ENCODE measurements around the gene SIM1.

SIM1 gene, protein sequence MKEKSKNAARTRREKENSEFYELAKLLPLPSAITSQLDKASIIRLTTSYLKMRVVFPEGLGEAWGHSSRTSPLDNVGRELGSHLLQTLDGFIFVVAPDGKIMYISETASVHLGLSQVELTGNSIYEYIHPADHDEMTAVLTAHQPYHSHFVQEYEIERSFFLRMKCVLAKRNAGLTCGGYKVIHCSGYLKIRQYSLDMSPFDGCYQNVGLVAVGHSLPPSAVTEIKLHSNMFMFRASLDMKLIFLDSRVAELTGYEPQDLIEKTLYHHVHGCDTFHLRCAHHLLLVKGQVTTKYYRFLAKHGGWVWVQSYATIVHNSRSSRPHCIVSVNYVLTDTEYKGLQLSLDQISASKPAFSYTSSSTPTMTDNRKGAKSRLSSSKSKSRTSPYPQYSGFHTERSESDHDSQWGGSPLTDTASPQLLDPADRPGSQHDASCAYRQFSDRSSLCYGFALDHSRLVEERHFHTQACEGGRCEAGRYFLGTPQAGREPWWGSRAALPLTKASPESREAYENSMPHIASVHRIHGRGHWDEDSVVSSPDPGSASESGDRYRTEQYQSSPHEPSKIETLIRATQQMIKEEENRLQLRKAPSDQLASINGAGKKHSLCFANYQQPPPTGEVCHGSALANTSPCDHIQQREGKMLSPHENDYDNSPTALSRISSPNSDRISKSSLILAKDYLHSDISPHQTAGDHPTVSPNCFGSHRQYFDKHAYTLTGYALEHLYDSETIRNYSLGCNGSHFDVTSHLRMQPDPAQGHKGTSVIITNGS

DNA sequence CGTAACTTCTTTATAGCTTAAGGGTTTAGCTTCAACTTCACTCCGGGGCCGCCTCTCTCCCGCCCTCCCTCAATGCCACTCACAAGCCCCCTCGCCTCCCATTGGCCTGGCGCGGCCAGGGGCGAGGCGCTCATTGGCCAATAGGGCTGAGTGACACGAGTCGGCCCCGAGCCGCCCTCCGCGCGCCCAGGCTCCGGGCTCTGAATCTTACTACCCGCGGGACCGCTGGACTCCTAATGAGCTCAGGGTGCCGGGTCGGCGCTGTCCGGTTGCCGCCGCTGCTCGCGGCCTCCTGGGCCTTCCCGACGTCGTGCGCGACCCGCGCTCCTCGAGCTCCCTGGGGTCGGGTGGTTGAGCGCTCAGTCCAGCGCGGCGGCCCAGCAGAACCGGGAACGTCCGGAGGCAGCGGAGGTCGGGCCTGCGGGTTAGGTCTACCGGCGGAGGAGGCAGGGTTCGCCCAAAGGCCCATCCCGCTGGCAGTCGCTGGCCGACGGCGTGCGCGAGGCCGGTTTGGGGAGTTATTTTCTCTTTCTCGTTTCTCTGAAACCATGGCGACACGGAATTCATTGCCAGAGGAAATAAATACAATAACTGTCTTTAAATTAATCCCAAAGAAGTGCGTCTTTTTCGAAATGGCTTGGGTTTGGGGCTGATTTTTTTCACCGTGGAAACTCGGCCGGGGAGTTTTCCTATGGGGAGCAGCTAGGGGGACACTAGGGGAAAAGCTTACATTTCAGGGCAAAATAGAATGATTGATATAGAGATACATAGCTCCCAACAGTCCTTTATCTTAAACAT is at the start of gene SIM1:
Gene SIM1, minus strand, starts transcription at position 19 of the 798 bp plus-strand sequence. CDS start 1,453 bp downstream, outside the sequence.
- DNase-seq (ENCODE audit: insufficient read length, low spot score) (no peak), FAIRE-seq (no peak)

DNA sequence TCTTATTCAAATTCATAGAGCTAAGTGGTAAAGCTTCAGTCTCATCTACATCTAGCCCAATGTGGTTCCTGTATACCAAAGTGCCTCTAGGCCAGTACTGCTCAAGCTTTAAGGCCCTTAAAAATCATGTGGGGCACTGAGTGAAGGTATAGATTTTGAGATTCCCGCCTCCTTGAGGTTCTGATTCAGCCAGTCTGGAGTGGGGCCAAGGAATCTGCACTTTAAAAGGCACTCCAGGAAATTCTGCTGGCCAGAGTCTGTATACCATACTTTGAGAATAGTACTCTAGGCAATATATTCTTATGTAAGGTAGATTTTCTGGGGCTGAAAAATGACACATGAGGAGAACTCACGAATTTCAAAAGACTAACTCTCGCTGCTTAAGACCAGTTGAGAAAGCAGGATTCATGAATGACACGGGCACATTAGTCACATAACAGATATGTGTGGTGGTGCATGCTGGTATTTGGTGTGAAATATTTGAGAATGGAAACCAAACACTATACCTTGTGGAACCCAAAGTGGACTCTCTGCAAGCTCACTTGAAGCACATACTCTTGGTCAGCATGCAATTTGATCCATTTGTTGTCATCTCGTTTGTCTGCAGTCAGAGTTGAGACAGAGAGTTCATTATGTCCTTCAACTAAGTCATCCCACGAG is 47.6 kb upstream of the SIM1 start:
- no peak for DNase-seq (ENCODE audit: insufficient read length, low spot score)
- FAIRE-seq = no peak

DNA sequence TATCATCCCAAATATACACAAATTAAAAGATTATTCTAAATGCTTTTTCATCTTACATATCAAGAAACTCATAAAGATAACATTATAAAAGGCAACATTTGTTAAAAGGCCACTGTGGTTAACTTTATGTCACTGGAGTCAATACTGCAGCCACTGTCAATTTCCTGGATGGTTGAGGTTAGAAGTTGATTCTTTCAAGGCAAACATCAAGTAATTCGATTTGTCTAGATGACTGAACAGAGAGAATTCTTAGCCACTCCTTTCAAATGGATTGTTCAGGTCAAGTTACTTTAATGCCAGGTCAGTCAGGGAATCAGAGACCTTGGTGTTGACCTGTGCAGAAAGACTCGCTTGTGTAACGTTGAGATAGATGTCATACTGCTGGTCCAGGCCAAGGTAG is 44.4 kb upstream of the SIM1 start:
- FAIRE-seq (no peak), DNase-seq (ENCODE audit: insufficient read length, low spot score) (no peak)

DNA sequence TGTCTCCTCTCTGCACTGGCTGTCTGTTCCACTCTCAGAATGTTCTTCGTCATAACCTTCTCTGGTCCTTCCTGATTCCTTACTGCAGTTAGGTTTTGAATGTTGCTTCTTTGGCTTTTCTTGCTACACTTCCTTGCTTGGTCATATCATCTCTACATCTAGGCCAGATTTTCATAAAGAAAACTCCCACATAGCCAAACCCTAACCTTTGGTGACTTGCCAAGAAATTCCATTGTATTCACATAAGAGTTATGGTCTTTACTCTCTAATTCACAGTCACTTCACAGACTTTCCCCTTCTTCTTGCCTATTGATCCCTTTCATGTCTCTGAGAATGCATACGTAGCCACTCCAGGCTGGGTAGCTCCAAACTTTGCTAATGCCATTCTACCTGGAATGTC is 41.9 kb upstream of the SIM1 start:
- no peak for DNase-seq (ENCODE audit: insufficient read length, low spot score)
- no peak for FAIRE-seq

DNA sequence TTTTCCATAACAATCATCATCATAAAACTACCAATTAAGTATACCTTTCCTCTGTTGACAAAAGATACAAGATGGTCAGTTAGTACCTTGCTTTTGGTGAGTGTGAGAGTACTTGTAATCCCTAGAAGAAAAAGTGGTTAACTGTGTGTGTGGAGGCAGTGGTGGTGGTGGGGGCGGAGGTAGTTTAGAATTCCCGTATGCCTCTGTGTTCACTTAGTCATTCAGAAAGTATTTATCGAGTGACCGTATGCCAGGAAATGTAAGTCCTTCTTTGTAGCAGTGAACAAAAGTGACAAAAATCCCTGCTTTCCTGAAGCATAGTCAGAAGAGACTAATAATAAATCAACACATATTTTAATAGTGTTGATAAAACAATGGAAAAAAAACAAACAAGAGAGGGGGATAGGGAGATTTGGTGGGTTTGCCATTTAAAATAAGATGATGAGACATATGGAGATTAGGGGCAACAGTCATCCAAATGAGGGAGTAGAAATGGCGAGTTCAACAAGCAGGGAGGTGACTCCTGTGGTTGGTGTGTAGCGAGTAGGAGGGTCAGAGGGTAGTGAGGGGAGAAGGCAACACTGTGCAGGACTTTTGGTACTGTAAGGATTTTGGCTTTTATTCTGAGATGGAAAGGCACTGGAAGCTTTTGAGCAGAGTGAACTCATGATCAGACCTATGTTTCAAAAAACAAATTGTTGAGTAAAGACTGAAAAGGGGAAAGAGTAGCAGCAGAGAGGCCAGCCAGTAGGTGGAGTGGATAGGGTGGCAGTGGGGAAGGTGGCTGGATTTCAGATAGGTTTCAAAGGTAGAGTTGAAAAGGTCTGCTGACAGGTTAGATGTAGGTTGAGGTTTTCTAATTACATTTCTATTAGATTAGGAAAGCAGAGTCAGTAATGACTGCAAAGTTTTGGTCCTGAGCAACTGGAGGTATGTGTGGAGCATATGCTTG is 40.3 kb upstream of the SIM1 start:
- FAIRE-seq = no peak

DNA sequence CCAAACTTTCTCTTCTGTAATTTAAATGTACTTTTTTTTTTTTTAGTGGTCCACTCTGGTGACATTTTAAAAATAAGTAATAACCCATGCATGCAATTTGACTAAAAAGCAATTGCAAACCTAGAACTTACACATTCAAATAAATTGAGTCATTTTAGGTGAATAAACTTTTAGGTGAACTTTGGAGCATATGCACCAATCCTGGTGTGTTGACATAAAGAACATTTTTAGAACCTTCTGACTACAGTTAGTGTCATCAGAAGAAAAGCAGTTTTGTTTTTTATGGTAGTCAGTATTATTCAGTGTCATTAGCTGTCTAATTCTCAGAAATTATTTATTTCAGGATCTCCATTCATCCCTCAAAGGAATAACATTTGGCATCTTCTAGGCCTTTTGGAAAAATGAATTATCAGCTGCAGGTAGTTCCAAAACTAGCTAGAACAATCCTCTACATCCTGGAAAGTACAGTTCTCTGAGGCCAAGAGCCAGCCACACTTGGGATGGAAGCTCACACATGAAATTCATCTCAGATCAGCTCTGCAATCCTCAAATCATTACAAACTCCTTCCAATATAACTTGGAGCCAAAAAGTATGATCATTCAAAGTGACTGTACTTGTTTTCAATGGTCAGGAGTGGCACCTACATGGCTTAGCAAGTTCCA is 38.5 kb upstream of the SIM1 start:
- DNase-seq (ENCODE audit: insufficient read length, low spot score) (no peak), FAIRE-seq (no peak)

More for the DNA sequence above, 40.3 kb upstream of the SIM1 start:
- DNase-seq (ENCODE audit: insufficient read length, low spot score) = no peak

DNA sequence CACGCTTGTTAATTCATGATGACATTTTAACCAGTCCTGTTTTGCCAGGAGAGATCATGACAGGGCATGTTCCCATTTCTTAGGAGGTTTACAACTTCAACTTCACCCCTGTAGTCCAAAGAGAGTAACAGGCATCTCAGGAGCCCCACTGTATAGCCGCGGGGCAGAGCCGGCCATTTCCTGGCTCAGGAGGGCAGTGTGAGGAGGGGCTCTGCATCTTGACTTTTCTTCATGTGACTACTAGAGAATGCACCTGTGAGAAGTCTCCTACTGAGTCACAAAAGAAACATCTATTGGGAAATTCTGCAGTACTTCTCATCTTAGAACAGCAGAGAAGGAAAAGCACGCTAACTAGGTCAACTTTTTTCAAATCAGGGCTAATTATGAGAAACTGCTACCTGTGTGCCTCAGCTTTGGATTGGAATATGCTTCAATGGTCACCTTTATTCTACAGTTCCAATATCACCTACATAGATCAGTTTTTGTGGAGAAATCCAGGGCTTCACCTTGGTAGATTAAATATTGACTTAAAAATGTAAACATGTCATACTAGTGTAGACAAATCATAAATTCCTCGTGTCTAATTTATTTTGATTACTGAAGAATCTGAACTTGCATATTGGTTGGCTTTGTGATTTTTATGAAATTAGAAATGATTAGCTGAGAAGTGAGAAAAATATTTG is 28.6 kb upstream of the SIM1 start:
- DNase-seq (ENCODE audit: insufficient read length, low spot score) (no peak), FAIRE-seq (no peak)

DNA sequence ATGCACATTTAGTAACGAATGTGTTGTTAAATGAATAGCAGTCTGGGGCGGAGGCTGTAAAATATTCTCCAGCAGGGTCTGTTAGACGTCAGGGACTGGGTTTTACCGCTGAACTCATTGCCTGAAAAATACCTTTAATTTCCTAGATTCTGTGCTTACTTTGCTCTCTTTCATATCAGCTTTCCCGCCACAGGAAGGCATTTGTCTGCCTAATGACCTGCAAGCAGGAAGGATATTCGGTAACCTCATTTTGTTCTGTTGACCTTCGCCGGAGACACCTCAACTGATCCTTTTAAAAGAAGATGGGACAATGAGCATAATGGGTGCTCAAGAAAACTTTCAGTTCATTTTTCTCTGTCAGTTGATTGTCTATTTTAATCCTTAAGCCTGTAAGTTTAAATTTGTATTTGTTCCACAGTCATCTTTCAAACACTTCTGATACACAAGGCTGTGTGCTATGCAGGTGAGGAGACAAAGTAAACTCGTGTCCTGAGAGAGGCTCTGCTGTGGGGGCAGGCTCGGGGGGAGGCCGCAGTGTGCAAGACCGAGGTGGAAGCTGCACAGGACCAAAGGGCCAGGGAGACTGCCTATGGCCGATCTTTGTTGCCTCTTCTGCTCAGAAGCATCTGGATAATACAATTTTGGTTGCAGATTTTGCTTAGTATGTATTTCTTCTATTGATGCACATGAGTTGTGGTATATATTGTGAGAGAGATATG is 27.4 kb upstream of the SIM1 start:
- FAIRE-seq (no peak), DNase-seq (ENCODE audit: insufficient read length, low spot score) (no peak)

DNA sequence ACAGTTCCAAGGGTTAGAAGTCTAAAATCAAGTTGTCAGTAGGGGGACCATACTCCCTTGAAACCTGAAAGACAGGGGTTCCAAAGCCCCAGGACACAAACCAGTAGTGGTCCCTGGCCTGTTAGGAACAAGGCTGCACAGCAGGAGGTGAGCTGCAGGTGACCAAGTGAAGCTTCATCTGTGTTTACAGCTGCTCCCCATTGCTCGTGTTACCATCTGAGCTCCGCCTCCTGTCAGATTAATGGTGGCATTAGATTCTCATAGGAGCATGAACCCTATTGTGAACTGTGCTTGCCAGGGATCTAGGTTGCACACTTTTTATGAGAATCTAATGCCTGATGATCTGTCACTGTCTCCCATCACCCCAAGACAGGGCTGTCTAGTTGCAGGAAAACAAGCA is 25.3 kb upstream of the SIM1 start:
- FAIRE-seq (no peak), DNase-seq (ENCODE audit: insufficient read length, low spot score) (no peak)

DNA sequence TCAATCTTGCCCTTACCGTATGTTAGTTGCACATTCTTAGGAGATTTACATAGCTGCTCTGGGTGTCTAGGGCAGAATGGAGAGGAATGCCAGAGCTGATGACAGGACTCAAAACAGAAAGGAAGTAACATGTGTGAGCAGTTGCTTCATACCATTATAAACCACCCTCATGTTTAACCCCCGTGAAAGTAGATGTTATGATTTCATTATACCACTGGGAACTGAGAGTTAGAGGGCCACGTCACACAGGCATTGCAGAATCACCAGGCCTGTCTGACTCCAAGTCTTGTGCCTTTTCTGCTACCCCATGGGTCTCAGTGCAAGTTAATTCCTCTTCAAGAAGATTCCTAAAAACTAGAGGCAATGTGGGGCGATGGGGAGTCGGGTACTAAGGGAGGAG is 23.5 kb upstream of the SIM1 start:
- no peak for FAIRE-seq
- DNase-seq (ENCODE audit: insufficient read length, low spot score) = no peak

DNA sequence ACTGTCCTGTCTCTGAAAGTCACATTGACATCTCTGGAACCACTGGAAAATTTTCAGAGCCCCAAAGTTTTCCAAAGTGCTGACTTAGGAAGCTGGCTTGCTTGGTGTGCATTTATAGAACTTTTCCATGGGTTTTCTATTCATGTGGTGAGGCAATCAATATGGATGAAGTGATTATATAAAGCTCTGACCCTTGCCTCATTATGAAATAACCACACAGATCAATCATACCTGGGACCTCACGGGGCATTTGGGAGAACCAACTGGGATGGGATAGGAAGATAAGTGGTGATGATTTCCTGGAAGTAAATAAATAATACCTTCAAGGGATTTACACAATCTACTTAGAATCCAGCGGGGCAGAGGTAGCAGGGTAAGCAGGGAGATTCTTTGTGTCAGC is 22.9 kb upstream of the SIM1 start:
- no peak for FAIRE-seq
- DNase-seq (ENCODE audit: insufficient read length, low spot score) = no peak

DNA sequence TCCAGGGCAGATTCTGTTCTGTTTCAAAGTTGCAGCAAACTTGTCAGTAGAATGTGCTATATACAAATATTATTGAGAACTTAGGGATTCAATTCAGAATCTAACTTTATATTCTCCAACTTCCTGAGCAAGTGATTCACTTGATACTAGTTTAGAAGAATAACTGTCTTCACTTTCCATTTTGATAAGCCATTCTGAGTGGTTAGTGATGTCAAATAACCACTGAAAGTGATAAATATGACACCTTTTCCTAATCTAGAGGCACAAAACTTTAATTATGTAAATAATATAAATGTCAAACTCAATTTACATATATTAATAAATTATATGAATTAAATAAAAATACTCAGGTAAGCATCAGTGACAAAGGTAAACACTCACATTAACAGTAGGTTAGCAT is 20.5 kb upstream of the SIM1 start:
- FAIRE-seq = no peak
- DNase-seq (ENCODE audit: insufficient read length, low spot score) = no peak

DNA sequence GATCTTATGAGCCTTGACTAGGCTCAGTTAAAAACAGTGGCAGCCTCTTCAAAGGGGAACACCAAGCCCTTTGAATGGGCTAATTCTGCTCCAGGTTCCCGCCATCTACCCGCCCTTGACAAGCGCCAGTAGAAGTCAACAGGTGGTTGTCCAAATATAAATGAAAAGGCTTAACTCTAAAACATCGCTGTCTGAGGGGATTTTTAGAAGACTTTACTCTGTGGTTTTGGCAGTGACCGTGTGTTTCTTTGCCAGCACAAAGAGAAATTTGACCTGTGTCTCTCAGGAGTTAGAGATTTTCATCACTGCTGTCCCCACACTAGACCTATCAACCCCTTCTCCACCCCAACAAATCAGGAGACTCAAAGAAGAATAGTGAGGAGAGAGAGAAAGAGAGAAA is 19.8 kb upstream of the SIM1 start:
- DNase-seq (ENCODE audit: insufficient read length, low spot score) = no peak
- FAIRE-seq = no peak

DNA sequence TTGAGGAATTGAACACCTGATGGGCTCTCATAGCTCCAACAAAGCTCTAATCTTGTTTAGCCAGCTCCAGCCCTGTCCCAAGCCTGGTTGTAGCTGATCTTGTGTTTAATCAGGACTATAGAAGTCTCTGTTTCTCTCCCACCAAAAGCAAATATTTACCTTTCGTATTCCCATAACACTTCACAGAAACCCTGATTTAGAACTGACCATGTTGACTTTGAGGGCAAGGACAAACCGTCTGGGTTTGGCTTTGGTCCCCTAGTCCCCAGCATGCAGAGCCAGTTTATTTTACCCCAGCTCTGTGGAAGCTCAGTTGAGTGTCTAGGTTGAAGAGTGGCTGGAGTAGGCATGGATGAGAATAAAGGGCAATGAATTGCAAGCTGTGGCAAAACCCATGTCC is 18.0 kb upstream of the SIM1 start:
- DNase-seq (ENCODE audit: insufficient read length, low spot score) = no peak
- FAIRE-seq = no peak

DNA sequence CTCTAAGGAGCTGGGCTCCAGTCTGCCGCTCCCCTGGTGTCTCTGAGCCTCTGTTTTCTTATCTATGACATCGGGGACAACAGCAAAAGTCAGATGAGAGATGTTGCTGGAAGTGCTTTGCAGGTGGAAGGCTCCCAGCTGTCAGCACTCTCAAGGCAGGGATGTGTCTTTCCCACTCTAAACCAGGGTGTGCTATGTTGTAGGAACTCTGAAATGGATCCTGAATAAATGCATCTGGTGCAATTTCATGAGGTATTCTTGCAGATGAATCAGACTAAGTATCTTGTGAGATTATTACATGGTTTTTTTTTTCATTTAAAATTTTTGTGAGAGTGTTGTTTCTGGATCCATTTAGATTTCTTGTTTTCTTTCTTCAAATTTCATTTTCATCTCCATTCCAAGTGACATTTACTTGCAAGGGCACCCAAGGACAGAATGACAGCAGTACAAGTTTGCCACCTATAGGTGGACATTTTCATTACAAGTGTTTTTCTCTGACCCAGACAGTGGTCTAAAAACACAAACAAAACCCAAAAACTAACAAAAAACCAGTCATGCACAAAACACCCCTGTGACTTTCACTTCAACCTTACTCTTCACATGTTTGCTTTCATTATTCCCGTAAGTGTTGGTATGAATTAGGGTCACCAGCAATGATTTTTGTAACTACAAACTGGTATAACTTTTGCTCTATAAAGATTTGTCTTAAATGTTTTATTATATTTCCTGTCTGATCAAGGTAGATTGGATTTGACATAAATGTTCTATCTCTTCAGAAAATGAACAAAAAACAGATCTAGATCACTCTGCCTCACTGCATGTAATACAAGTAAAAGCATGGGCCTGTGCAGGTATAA is 14.7 kb upstream of the SIM1 start:
- DNase-seq (ENCODE audit: insufficient read length, low spot score) = no peak

DNA sequence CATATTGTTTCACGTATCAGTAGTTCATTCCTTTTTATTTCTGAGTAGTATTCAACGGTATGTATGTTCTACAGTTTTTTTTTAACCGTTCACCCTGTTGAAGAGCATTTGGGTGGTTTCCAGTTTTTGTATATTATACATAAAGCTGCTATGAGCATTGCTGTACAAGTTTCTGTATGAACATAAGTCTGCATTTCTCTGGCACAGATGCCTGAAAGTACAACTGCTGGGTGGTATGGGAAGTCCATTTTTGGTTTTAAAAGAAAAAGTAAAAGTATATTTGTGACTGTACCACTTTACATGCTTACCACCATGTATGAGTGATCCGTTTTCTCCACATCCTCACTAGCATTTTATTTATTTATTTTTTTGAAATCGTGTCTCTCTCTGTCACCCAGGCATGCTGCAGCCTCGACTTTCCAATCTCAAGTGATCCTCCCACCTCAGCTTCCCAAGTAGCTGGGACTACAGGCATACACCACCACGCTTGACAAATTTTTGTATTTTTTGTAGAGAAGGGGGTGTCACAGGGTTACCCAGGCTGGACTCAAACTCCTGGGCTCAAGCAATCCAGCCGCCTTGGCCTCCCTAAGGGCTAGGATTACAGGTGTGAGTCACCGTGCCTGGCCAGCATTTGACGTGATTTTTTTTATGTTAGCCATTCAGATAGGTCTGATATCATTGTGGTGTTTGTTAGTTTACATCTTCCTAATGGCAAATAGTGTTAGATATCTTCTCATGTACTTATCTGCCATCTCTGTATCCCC is 11.0 kb upstream of the SIM1 start:
- DNase-seq (ENCODE audit: insufficient read length, low spot score) (no peak), FAIRE-seq (no peak)

More for the DNA sequence above, 14.7 kb upstream of the SIM1 start:
- FAIRE-seq = peak; percentile 89

Measured in GM19239 (cell line).